Tibial nerve (tissue), 4 donors: ENCODE measurements around the gene FGR. TPM values are rescaled to one million over a fixed set of nuclear protein-coding genes. Genes with fewer than 3 reads are reported as not detected.

Experiments
- DNase-seq, 2 donors: peaks; one replicate each; pipeline ENCODE4 v3.0.0-alpha.2; 2019; ENCODE audit warnings: low spot score in 2 of 2
- H3K27ac ChIP-seq, 4 donors: fragments of 200-600 bp; sonication (generic) in 3 of 4; one replicate each; pipeline ENCODE4 v1.5.1; 2017 to 2019; ENCODE audit warnings: mild to moderate bottlenecking in 1 of 4
- H3K27me3 ChIP-seq, 2 donors: fragments of 200-600 bp; sonication (generic) in 1 of 2; one replicate each; pipeline versions ENCODE4 v1.5.1 to v1.6.0; 2017 to 2019
- H3K36me3 ChIP-seq, 3 donors: fragments of 200-600 bp; sonication (generic); one replicate each; pipeline ENCODE4 v1.5.1; 2018 to 2019
- H3K4me1 ChIP-seq, 4 donors: fragments of 200-600 bp; sonication (generic) in 3 of 4; one replicate each; pipeline ENCODE4 v1.5.1; 2017 to 2019
- H3K4me3 ChIP-seq, 4 donors: fragments of 200-600 bp; sonication (generic) in 3 of 4; one replicate each; pipeline ENCODE4 v1.5.1; 2017 to 2019; ENCODE audit warnings: mild to moderate bottlenecking in 1 of 4, moderate library complexity in 1 of 4
- H3K9me3 ChIP-seq, 4 donors: fragments of 200-600 bp; sonication (generic) in 3 of 4; one replicate each; pipeline ENCODE4 v1.5.1; 2017 to 2019
- CTCF ChIP-seq, 5 experiments: fragments of 200-600 bp in 3 of 5; fragments of 450-650 bp in 2 of 5; sonication (generic) in 3 of 5; IDR thresholded peaks; one replicate each; pipeline ENCODE4 v1.5.1; 2016 to 2019; ENCODE audit warnings: antibody characterized with exemption in 5 of 5, mild to moderate bottlenecking in 3 of 5, moderate library complexity in 2 of 5
- EP300 ChIP-seq, 2 donors: sonication (generic); formaldehyde crosslinking; IDR thresholded peaks; one replicate each; pipeline ENCODE4 v1.6.1; 2017; ENCODE audit warnings: antibody characterized with exemption in 2 of 2, mild to moderate bottlenecking in 1 of 2
- POLR2A ChIP-seq, 2 donors: fragments of 450-650 bp; IDR thresholded peaks; one replicate each; pipeline ENCODE4 v1.6.1; 2017; ENCODE audit warnings: antibody characterized with exemption in 2 of 2, mild to moderate bottlenecking in 2 of 2, moderate library complexity in 2 of 2
- WGBS, 2 donors: methylation state at CpG; one replicate each; pipeline ENCODE4 v1.1.5; 2018; 5-methylcytosine and 5-hydroxymethylcytosine counted together
- total RNA-seq, 4 donors: library from RNA; depleted of rRNA; stranded (reverse); fragments of >200 nt; gene quantifications; one replicate each; pipeline ENCODE4 v1.1.0, GENCODE V29; 2016

Gene FGR
- total RNA-seq, 4 donors from 2014 or later: 18.4 to 63.9 (median 22.6) TPM

GRCh38 chr1:27577504-27578188 lies 57.3 kb downstream of the FGR start:
- DNase-seq: no peak

DNA sequence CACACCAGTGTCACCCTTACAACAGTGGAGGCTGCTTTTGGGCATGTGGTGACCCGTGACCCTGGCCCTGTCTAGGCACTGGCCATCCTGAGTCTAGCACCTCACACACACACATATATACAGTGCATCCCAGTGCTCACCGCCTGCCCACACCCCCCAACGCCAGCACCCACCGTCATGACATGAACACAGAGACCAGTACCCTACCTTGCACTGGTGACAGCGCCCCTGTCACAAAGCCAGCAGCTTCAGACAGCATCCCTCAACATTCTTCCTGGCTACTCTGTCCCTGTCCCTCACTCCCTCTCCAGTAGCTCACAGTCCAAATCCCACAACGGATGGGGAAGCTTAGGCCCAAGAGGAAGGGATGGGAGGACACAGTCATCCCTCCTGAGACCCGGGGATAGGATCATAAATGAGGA lies 58.2 kb downstream of the FGR start:
- TF ChIP-seq EP300 (IDR thresholded peaks at IDR 0.05) (no peak), POLR2A (IDR thresholded peaks at IDR 0.05) (no peak), CTCF (IDR thresholded peaks at IDR 0.05) (no peak)
- DNase-seq: no peak
- no peaks in the 10 kb centered on the region for H3K27me3 ChIP-seq
- H3K36me3 ChIP-seq: no peaks in the 10 kb centered on the region
- no peaks in the 10 kb centered on the region for H3K9me3 ChIP-seq
- peak overlapping the region; percentile 41 to 96 (median 82) for H3K27ac ChIP-seq
- 51% methylated on average over 6 to 7 of the region's 7 CpGs for WGBS, 2 donors
- peaks cover 7 to 93% (median 56%) of the 10 kb centered on the region in 4 donors for H3K4me1 ChIP-seq
- H3K4me3 ChIP-seq: no peak overlapping the region

More at GRCh38 chr1:27577504-27578188, 57.3 kb downstream of the FGR start:
- H3K27me3 ChIP-seq: no peaks in the 10 kb centered on the region
- no peak overlapping the region for H3K4me3 ChIP-seq
- no peaks in the 10 kb centered on the region for H3K9me3 ChIP-seq
- TF ChIP-seq CTCF (IDR thresholded peaks at IDR 0.05) (no peak), EP300 (IDR thresholded peaks at IDR 0.05) (no peak), POLR2A (IDR thresholded peaks at IDR 0.05) (no peak)
- H3K36me3 ChIP-seq: no peaks in the 10 kb centered on the region
- WGBS, 2 donors: 5 to 65% methylated on average over 2 to 4 of the region's 4 CpGs
- peaks cover 7 to 93% (median 54%) of the 10 kb centered on the region in 4 donors for H3K4me1 ChIP-seq
- H3K27ac ChIP-seq: peak overlapping the region; percentile 41 to 96 (median 82)

DNA sequence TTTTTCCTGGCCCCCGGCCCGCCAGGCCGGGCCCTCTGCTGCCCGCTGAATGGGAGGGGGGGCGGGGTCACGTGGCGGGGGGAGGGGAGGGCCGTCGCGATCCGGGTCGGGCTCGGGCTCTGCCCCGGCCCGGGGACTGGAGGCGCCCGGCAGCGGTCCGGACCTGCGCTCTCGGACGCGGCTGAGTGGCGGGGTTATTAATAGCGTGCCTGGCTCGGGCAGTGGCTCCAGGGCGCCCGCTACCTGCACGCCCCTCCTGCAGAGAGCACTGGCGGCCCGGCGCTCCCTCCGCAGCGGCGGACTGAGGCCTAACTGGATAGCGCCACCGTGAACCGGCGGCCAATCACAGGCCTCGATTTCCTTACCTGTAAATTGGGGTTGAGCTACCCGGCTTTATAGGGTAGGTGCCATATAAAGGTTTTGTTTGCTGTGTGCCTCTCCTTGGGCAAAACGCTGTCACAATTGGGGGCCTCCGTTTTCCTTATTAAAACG lies 59.1 kb downstream of the FGR start:
- TF ChIP-seq POLR2A (IDR thresholded peaks at IDR 0.05): no peak
- no peak for TF ChIP-seq EP300 (IDR thresholded peaks at IDR 0.05)
- TF ChIP-seq CTCF (IDR thresholded peaks at IDR 0.05): no peak

GRCh38 chr1:27574871-27575831 lies 59.8 kb downstream of the FGR start:
- peaks cover 7 to 93% (median 69%) of the 10 kb centered on the region in 4 donors for H3K4me1 ChIP-seq
- peak in 3 of 5 experiments; percentile 25 to 30 (median 25) for TF ChIP-seq CTCF (IDR thresholded peaks at IDR 0.05)
- peak in 1 of 2 donors; percentile 32 for TF ChIP-seq EP300 (IDR thresholded peaks at IDR 0.05)
- no peak for TF ChIP-seq POLR2A (IDR thresholded peaks at IDR 0.05)
- H3K36me3 ChIP-seq: no peaks in the 10 kb centered on the region
- peak overlapping the region; percentile 24 to 62 (median 48) for H3K4me3 ChIP-seq
- DNase-seq: no peak
- H3K27me3 ChIP-seq: no peaks in the 10 kb centered on the region
- H3K27ac ChIP-seq: peak overlapping the region; percentile 70 to 96 (median 91)
- 10 to 35% methylated on average over 16 to 37 of the region's 83 CpGs for WGBS, 2 donors
- no peaks in the 10 kb centered on the region for H3K9me3 ChIP-seq

More for the DNA sequence above, 59.1 kb downstream of the FGR start:
- peak overlapping the region; percentile 10 to 62 (median 48) for H3K4me3 ChIP-seq
- peaks cover 7 to 93% (median 62%) of the 10 kb centered on the region in 4 donors for H3K4me1 ChIP-seq
- peak overlapping the region; percentile 70 to 96 (median 91) for H3K27ac ChIP-seq
- H3K36me3 ChIP-seq: no peaks in the 10 kb centered on the region
- no peak for DNase-seq
- H3K9me3 ChIP-seq: no peaks in the 10 kb centered on the region
- 28 to 37% methylated on average over 3 to 5 of the region's 44 CpGs for WGBS, 2 donors
- H3K27me3 ChIP-seq: no peaks in the 10 kb centered on the region
